ENCODE data around the gene TVP23C.
"Not testable (repeated sequence)": the region's sequence is repeated elsewhere in the genome, so short reads cannot be mapped to it uniquely, and the experiment has no call there.

GRCh38 chr17:15573870-15574269, 10.6 kb upstream of the TVP23C start:
- TF ChIP-seq RARB (CRISPR knock-in tag; IDR thresholded peaks at IDR 0.05); ZFP30 (CRISPR knock-in tag; IDR thresholded peaks at IDR 0.05); ZNF8 (CRISPR knock-in tag; IDR thresholded peaks at IDR 0.05); TOX (CRISPR knock-in tag; IDR thresholded peaks at IDR 0.05; ENCODE audit: borderline replicate concordance); POU6F1 (CRISPR knock-in tag; IDR thresholded peaks at IDR 0.05; ENCODE audit: borderline replicate concordance, low read depth); PPARA (CRISPR knock-in tag; IDR thresholded peaks at IDR 0.05; ENCODE audit: borderline replicate concordance); BACH2 (CRISPR knock-in tag; IDR thresholded peaks at IDR 0.05; ENCODE audit: borderline replicate concordance); ZC3H10 (CRISPR knock-in tag; IDR thresholded peaks at IDR 0.05): not testable (repeated sequence)
- TF ChIP-seq, protein P1, sequence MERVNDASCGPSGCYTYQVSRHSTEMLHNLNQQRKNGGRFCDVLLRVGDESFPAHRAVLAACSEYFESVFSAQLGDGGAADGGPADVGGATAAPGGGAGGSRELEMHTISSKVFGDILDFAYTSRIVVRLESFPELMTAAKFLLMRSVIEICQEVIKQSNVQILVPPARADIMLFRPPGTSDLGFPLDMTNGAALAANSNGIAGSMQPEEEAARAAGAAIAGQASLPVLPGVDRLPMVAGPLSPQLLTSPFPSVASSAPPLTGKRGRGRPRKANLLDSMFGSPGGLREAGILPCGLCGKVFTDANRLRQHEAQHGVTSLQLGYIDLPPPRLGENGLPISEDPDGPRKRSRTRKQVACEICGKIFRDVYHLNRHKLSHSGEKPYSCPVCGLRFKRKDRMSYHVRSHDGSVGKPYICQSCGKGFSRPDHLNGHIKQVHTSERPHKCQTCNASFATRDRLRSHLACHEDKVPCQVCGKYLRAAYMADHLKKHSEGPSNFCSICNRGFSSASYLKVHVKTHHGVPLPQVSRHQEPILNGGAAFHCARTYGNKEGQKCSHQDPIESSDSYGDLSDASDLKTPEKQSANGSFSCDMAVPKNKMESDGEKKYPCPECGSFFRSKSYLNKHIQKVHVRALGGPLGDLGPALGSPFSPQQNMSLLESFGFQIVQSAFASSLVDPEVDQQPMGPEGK (CRISPR knock-in tag; IDR thresholded peaks at IDR 0.05; ENCODE audit: borderline replicate concordance) = not testable (repeated sequence)
- TF ChIP-seq, protein P2, sequence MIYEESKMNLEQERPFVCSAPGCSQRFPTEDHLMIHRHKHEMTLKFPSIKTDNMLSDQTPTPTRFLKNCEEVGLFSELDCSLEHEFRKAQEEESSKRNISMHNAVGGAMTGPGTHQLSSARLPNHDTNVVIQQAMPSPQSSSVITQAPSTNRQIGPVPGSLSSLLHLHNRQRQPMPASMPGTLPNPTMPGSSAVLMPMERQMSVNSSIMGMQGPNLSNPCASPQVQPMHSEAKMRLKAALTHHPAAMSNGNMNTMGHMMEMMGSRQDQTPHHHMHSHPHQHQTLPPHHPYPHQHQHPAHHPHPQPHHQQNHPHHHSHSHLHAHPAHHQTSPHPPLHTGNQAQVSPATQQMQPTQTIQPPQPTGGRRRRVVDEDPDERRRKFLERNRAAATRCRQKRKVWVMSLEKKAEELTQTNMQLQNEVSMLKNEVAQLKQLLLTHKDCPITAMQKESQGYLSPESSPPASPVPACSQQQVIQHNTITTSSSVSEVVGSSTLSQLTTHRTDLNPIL (CRISPR knock-in tag; IDR thresholded peaks at IDR 0.05; ENCODE audit: low read depth) = not testable (repeated sequence)

All from SK-N-SH treated with all-trans-retinoic acid at 6 μM for 48 hours (cell line).